OCI-M1 (cell line): ENCODE measurements around the gene PAXIP1.
A peak's percentile ranks its signal among the peaks of the same experiment; 100 is the strongest.
"Not testable (repeated sequence)": the region's sequence is repeated elsewhere in the genome, so short reads cannot be mapped to it uniquely, and the experiment has no call there.

ENCODE experiments used
- DNase-seq: peaks from one replicate; lab custom pipeline; 2025; lab: John Stamatoyannopoulos, UW

Gene PAXIP1

GRCh38 chr7:155003092-155003375 lies at the start of gene PAXIP1:
Gene PAXIP1, minus strand, starts transcription at chr7:155003124. Its CDS starts 195 bp downstream, at chr7:155002929.
- peak; percentile 43 for DNase-seq

GRCh38 chr7:155051355-155051754 lies 48.4 kb upstream of the PAXIP1 start:
- DNase-seq = no peak

GRCh38 chr7:155048006-155048405 lies 45.1 kb upstream of the PAXIP1 start:
- no peak for DNase-seq

- no peak for DNase-seq
Measured at GRCh38 chr7:155043756-155044155, 40.8 kb upstream of the PAXIP1 start.

GRCh38 chr7:155038335-155038734 lies 35.4 kb upstream of the PAXIP1 start:
- DNase-seq = no peak

GRCh38 chr7:155034495-155034894 lies 31.6 kb upstream of the PAXIP1 start:
- DNase-seq = not testable (repeated sequence)

- DNase-seq = no peak
Measured at GRCh38 chr7:155032978-155033377, 30.1 kb upstream of the PAXIP1 start.

GRCh38 chr7:155027879-155028278 lies 25.0 kb upstream of the PAXIP1 start:
- DNase-seq = peak; percentile 7

GRCh38 chr7:155021699-155022145 lies 18.8 kb upstream of the PAXIP1 start:
- no peak for DNase-seq

GRCh38 chr7:155020996-155021395 lies 18.1 kb upstream of the PAXIP1 start:
- no peak for DNase-seq

GRCh38 chr7:155017834-155018233 lies 14.9 kb upstream of the PAXIP1 start:
- no peak for DNase-seq

GRCh38 chr7:155011086-155011485 lies 8.2 kb upstream of the PAXIP1 start:
- DNase-seq = no peak

GRCh38 chr7:155009570-155010157 lies 6.7 kb upstream of the PAXIP1 start:
- peak; percentile 34 for DNase-seq

- peak; percentile 20 for DNase-seq
Measured at GRCh38 chr7:155007947-155008346, 5.0 kb upstream of the PAXIP1 start.

- DNase-seq = peak; percentile 63
Measured at GRCh38 chr7:155003376-155004214, 671 bp upstream of the PAXIP1 start.

- DNase-seq = peak; percentile 30
Measured at GRCh38 chr7:155002411-155003091, 373 bp downstream of the PAXIP1 start.

GRCh38 chr7:155001756-155002410 lies 1.0 kb downstream of the PAXIP1 start:
- peak; percentile 18 for DNase-seq

- DNase-seq = peak; percentile 4
Measured at GRCh38 chr7:155000795-155001194, 2.1 kb downstream of the PAXIP1 start.

GRCh38 chr7:154998481-154998880 lies 4.4 kb downstream of the PAXIP1 start:
- DNase-seq = no peak

- no peak for DNase-seq
Measured at GRCh38 chr7:154997840-154998370, 5.0 kb downstream of the PAXIP1 start.

- no peak for DNase-seq
Measured at GRCh38 chr7:154996756-154997155, 6.2 kb downstream of the PAXIP1 start.

- DNase-seq = no peak
Measured at GRCh38 chr7:154996101-154996500, 6.8 kb downstream of the PAXIP1 start.
